GM12892 (cell line): ENCODE data around the gene CYP2R1.

Source experiments
- POLR2A ChIP-seq: IDR thresholded peaks from 2 replicates; pipeline ENCODE4 v1.6.1; 2011; ENCODE audit warnings: low read depth, low read length, control low read depth
- POLR2AphosphoS5 ChIP-seq: IDR thresholded peaks from 2 replicates; pipeline ENCODE4 v1.6.1; 2011; ENCODE audit warnings: low read depth, low read length, control low read depth

DNA sequence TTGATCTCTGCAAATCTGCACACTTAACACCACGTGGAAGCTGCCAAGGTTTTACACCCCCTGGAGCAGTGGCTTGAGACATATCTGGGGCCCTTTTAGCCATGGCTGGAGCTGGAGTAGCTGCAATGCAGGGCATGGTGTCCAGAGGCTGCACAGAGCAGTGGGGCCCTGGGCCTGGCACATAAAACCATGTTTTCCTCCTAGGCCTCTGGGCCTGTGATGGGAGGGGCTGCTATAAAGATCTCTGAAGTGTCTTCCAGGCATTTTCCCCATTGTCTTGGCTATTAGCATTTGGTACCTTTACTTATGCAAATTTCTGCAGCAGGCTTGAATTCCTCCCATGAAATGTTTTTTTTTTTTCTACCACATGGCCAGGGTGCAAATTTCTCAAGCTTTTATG lies 46.9 kb upstream of the CYP2R1 start:
- TF ChIP-seq POLR2A = no peak
- no peak for TF ChIP-seq POLR2AphosphoS5
